Measurements from ENCODE around the gene PRKG1.
"Not testable (repeated sequence)": the region's sequence is repeated elsewhere in the genome, so short reads cannot be mapped to it uniquely, and the experiment has no call there.

PRKG1 gene

GRCh38 chr10:51427758-51428157 lies 353.5 kb downstream of the PRKG1 start:
- DNase-seq (ENCODE audit: low spot score) = no peak
- no peak for TF ChIP-seq CTCF (IDR thresholded peaks at IDR 0.05; ENCODE audit: extremely low read depth, insufficient read depth, missing control alignments)
- in situ Hi-C loops (cut with MboI; ENCODE audit: low pct_unique_long_range_greater_than_20kb, low sequenced_read_pairs, unreplicated experiment) = no loop called here

GRCh38 chr10:51430506-51430905 lies 356.2 kb downstream of the PRKG1 start:
- in situ Hi-C loops (cut with MboI; ENCODE audit: low pct_unique_long_range_greater_than_20kb, low sequenced_read_pairs, unreplicated experiment) = no loop called here
- no peak for TF ChIP-seq CTCF (IDR thresholded peaks at IDR 0.05; ENCODE audit: extremely low read depth, insufficient read depth, missing control alignments)

GRCh38 chr10:51433949-51434475 lies 359.7 kb downstream of the PRKG1 start:
- TF ChIP-seq CTCF (IDR thresholded peaks at IDR 0.05; ENCODE audit: extremely low read depth, insufficient read depth, missing control alignments) = no peak

More at GRCh38 chr10:51430506-51430905, 356.2 kb downstream of the PRKG1 start:
- no peak for DNase-seq (ENCODE audit: low spot score)

GRCh38 chr10:51436805-51437204 lies 362.5 kb downstream of the PRKG1 start:
- DNase-seq (ENCODE audit: low spot score) = no peak
- no peak for TF ChIP-seq CTCF (IDR thresholded peaks at IDR 0.05; ENCODE audit: extremely low read depth, insufficient read depth, missing control alignments)
- in situ Hi-C loops (cut with MboI; ENCODE audit: low pct_unique_long_range_greater_than_20kb, low sequenced_read_pairs, unreplicated experiment) = no loop called here

More at GRCh38 chr10:51433949-51434475, 359.7 kb downstream of the PRKG1 start:
- in situ Hi-C loops (cut with MboI; ENCODE audit: low pct_unique_long_range_greater_than_20kb, low sequenced_read_pairs, unreplicated experiment) = no loop called here
- DNase-seq (ENCODE audit: low spot score) = no peak

- DNase-seq (ENCODE audit: low spot score) = no peak
- in situ Hi-C loops (cut with MboI; ENCODE audit: low pct_unique_long_range_greater_than_20kb, low sequenced_read_pairs, unreplicated experiment) = no loop called here
- TF ChIP-seq CTCF (IDR thresholded peaks at IDR 0.05; ENCODE audit: extremely low read depth, insufficient read depth, missing control alignments) = no peak
These were observed 365.4 kb downstream of the PRKG1 start for GRCh38 chr10:51439645-51440044.

- no peak for DNase-seq (ENCODE audit: low spot score)
- in situ Hi-C loops (cut with MboI; ENCODE audit: low pct_unique_long_range_greater_than_20kb, low sequenced_read_pairs, unreplicated experiment) = no loop called here
- no peak for TF ChIP-seq CTCF (IDR thresholded peaks at IDR 0.05; ENCODE audit: extremely low read depth, insufficient read depth, missing control alignments)
These were observed 371.3 kb downstream of the PRKG1 start for GRCh38 chr10:51445588-51445987.

- no peak for TF ChIP-seq CTCF (IDR thresholded peaks at IDR 0.05; ENCODE audit: extremely low read depth, insufficient read depth, missing control alignments)
- in situ Hi-C loops (cut with MboI; ENCODE audit: low pct_unique_long_range_greater_than_20kb, low sequenced_read_pairs, unreplicated experiment) = no loop called here
- no peak for DNase-seq (ENCODE audit: low spot score)
These were observed 372.8 kb downstream of the PRKG1 start for GRCh38 chr10:51447119-51447518.

GRCh38 chr10:51455762-51456161 lies 381.5 kb downstream of the PRKG1 start:
- in situ Hi-C loops (cut with MboI; ENCODE audit: low pct_unique_long_range_greater_than_20kb, low sequenced_read_pairs, unreplicated experiment); DNase-seq (ENCODE audit: low spot score): not testable (repeated sequence)
